GM23338 (cell line): ENCODE data around the gene GDPD2. TPM values are rescaled to one million over a fixed set of nuclear protein-coding genes. Genes with fewer than 3 reads are reported as not detected.

Experiments used
- ATAC-seq: fragments of 200-7000 bp; cut with Tn5 transposase; 3 replicates; pipeline ENCODE4 v1.9.1; 2020
- DNase-seq: peaks from one replicate; pipeline ENCODE4 v3.0.0-alpha.2; 2015; ENCODE audit warnings: low spot score
- H2AFZ ChIP-seq: fragments of 200-600 bp; sonication (generic); 2 replicates; pipeline ENCODE4 v1.8.0; 2016; ENCODE audit warnings: antibody characterized with exemption, mild to moderate bottlenecking, moderate library complexity
- H3F3A ChIP-seq: fragments of 200-600 bp; sonication (generic); replicated peaks from 2 replicates; pipeline ENCODE4 v1.8.0; 2017; ENCODE audit warnings: antibody characterized with exemption, mixed run types, low read depth
- H3K27ac ChIP-seq: fragments of 200-600 bp; sonication (generic); 2 replicates; pipeline ENCODE4 v1.6.1; 2016; ENCODE audit warnings: low read depth
- H3K27me3 ChIP-seq: fragments of 200-600 bp; sonication (generic); 2 replicates; pipeline ENCODE4 v1.8.0; 2016; ENCODE audit warnings: mild to moderate bottlenecking, mixed run types, moderate library complexity; ENCODE audit not compliant: insufficient read depth
- H3K36me3 ChIP-seq: fragments of 200-600 bp; sonication (generic); 2 replicates; pipeline ENCODE4 v1.8.0; 2016; ENCODE audit warnings: mild to moderate bottlenecking; ENCODE audit not compliant: insufficient read depth
- H3K4me1 ChIP-seq: fragments of 200-600 bp; sonication (generic); 2 replicates; pipeline ENCODE4 v1.8.0; 2016; ENCODE audit warnings: mild to moderate bottlenecking, moderate library complexity; ENCODE audit not compliant: insufficient read depth
- H3K4me2 ChIP-seq: fragments of 200-600 bp; sonication (generic); 2 replicates; pipeline ENCODE4 v1.7.1; 2017; ENCODE audit warnings: mixed run types
- H3K4me3 ChIP-seq: fragments of 200-600 bp; sonication (generic); 2 replicates; pipeline ENCODE4 v1.6.1; 2016; ENCODE audit warnings: mixed run types
- H3K79me2 ChIP-seq: fragments of 200-600 bp; sonication (generic); replicated peaks from 2 replicates; pipeline ENCODE4 v1.8.0; 2017; ENCODE audit warnings: mild to moderate bottlenecking; ENCODE audit not compliant: insufficient read depth
- H3K9me2 ChIP-seq: fragments of 200-600 bp; sonication (generic); 2 replicates; pipeline ENCODE4 v1.8.0; 2017; ENCODE audit not compliant: insufficient read depth
- H4K20me1 ChIP-seq: fragments of 200-600 bp; sonication (generic); replicated peaks from 2 replicates; pipeline ENCODE4 v1.8.0; 2017; ENCODE audit warnings: mild to moderate bottlenecking; ENCODE audit not compliant: insufficient read depth
- H3K27ac Mint-ChIP-seq: 2 replicates; pipeline ENCODE4 v1.8.0; 2020; ENCODE audit warnings: inconsistent platforms, mild to moderate bottlenecking, moderate library complexity, mixed read lengths
- H3K27me3 Mint-ChIP-seq: 3 replicates; pipeline ENCODE4 v1.8.0; 2022; ENCODE audit warnings: low read depth, mild to moderate bottlenecking, moderate library complexity, mixed read lengths, inconsistent platforms; ENCODE audit not compliant: insufficient read depth, poor library complexity
- H3K36me3 Mint-ChIP-seq: 3 replicates; pipeline ENCODE4 v1.8.0; 2021; ENCODE audit warnings: low read depth, mild to moderate bottlenecking, inconsistent platforms, moderate library complexity, mixed read lengths
- H3K4me1 Mint-ChIP-seq: 3 replicates; pipeline ENCODE4 v1.8.0; 2020; ENCODE audit warnings: mild to moderate bottlenecking, inconsistent platforms, mixed read lengths
- H3K4me3 Mint-ChIP-seq: 3 replicates; pipeline ENCODE4 v1.8.0; 2021; ENCODE audit warnings: moderate library complexity, mild to moderate bottlenecking, inconsistent platforms, mixed read lengths
- H3K9me3 Mint-ChIP-seq: 3 replicates; pipeline ENCODE4 v1.8.0; 2020; ENCODE audit warnings: moderate library complexity, mild to moderate bottlenecking, inconsistent platforms, mixed read lengths
- CREB1 ChIP-seq: fragments of 250-450 bp; sonication (Bioruptor Pico); IDR thresholded peaks from 2 replicates; pipeline ENCODE4 v1.5.0; 2020; ENCODE audit warnings: low read depth, mild to moderate bottlenecking, moderate library complexity
- EZH2 ChIP-seq: fragments of 200-600 bp; sonication (generic); IDR thresholded peaks from one replicate; pipeline ENCODE4 v1.8.0; 2017; ENCODE audit warnings: antibody characterized with exemption, mild to moderate bottlenecking, low read depth; ENCODE audit not compliant: unreplicated experiment
- EZH2phosphoT487 ChIP-seq: fragments of 200-600 bp; sonication (generic); IDR thresholded peaks from one replicate; pipeline ENCODE4 v1.8.1; 2018; ENCODE audit warnings: antibody characterized with exemption; ENCODE audit not compliant: unreplicated experiment
- JUNB ChIP-seq: IDR thresholded peaks from one replicate; pipeline ENCODE4 v1.6.1; 2016; ENCODE audit warnings: antibody characterized with exemption; ENCODE audit not compliant: unreplicated experiment
- NANOG ChIP-seq: IDR thresholded peaks from 2 replicates; pipeline ENCODE4 v1.6.1; 2016; ENCODE audit warnings: antibody characterized with exemption, borderline replicate concordance
- POLR2AphosphoS5 ChIP-seq: IDR thresholded peaks from 2 replicates; pipeline ENCODE4 v1.6.1; 2016; ENCODE audit warnings: antibody characterized with exemption, low read depth
- STAT1 ChIP-seq: IDR thresholded peaks from one replicate; pipeline ENCODE4 v1.6.1; 2016; ENCODE audit warnings: antibody characterized with exemption; ENCODE audit not compliant: unreplicated experiment
- ZNF114 ChIP-seq: fragments of 250-450 bp; sonication (Bioruptor Pico); IDR thresholded peaks from 2 replicates; pipeline ENCODE4 v1.5.0; 2020; ENCODE audit warnings: mild to moderate bottlenecking, moderate library complexity
- ZNF331 ChIP-seq: fragments of 250-450 bp; sonication (Bioruptor Pico); IDR thresholded peaks from 2 replicates; pipeline ENCODE4 v1.5.0; 2020; ENCODE audit warnings: low read depth, mild to moderate bottlenecking, moderate library complexity
- ZNF462 ChIP-seq: fragments of 250-450 bp; sonication (Bioruptor Pico); IDR thresholded peaks from 2 replicates; pipeline ENCODE4 v1.5.0; 2020; ENCODE audit warnings: mild to moderate bottlenecking, moderate library complexity
- polyA plus RNA-seq: library from polyadenylated mRNA; unstranded; fragments of >200 nt; fragmentation: Nextera tagmentation; extraction: Ambion mirVana; gene quantifications from 2 replicates; pipeline ENCODE4 v1.2.1, GENCODE V29; 2016
- total RNA-seq: library from RNA; depleted of rRNA; stranded (reverse); fragments of >200 nt; shearing (Covaris generic); gene quantifications from 2 replicates; pipeline ENCODE4 v1.2.3, GENCODE V29; 2014
- TF ChIP-seq, protein P1 (sequence below): IDR thresholded peaks from 2 replicates; pipeline ENCODE4 v1.6.1; 2016; ENCODE audit warnings: antibody characterized with exemption
- TF ChIP-seq, protein P2 (sequence below), 2 experiments: fragments of 200-600 bp in 1 of 2; sonication (generic) in 1 of 2; conservative IDR thresholded peaks; 2 replicates each; pipeline versions ENCODE4 v1.5.1 to v1.6.1; 2016 to 2017; ENCODE audit warnings: antibody characterized with exemption in 2 of 2, low read depth in 2 of 2, mild to moderate bottlenecking in 2 of 2, moderate library complexity in 1 of 2
- TF ChIP-seq, protein P3 (sequence below): IDR thresholded peaks from one replicate; pipeline ENCODE4 v1.6.1; 2018; ENCODE audit warnings: antibody characterized with exemption; ENCODE audit not compliant: unreplicated experiment

GDPD2 gene
- total and polyA plus RNA-seq, 2 experiments from 2014 or later = 5.2 to 11.3 TPM

DNA sequence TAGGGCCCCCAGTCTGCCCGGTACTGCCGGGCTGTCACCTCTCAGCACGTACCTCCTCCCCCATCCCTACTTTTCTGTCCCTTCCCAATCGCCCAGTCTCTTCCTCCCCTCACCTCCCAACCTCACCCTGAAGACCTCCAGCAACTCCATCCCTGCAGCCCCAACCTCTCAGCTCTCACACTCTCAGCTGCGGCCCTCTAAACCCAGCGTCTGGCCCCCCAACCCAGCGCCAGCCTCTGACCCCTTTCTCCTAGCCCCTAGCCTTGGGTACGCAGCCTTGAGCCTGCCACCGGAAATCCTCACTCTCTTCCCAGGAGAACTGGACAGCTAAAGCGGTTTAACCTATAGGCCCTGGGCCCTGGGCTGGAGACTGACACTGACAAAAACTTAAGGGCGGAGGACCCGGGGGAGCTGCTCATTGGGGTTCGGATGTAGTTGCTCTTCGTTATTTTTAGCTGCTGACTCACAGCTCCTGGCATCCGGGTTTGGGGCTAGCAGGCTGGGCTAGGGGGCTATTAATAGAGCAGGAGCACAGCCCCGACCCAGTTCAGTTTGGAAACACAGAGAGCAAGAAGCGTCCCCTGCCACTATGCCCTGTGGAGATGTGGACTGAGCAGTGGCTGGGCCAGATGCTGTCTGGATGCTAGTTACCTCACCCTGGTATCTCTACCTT is 11.9 kb downstream of the GDPD2 start:
- Histone ChIP-seq H4K20me1 (no peaks in the 10 kb centered on the region), H3K27me3 (no peaks in the 10 kb centered on the region), H2AFZ (0 out of 2 replicates have a peak overlapping the region, but pooled peaks have one; percentile 32), H3F3A (no peaks in the 10 kb centered on the region), H3K4me3 (peak overlapping the region; percentile 81), H3K36me3 (no peaks in the 10 kb centered on the region), H3K4me1 (no peaks in the 10 kb centered on the region; the same call in 1 of the 2 replicates), H3K9me2 (no peaks in the 10 kb centered on the region), H3K4me2 (peak overlapping the region; percentile 82), H3K79me2 (no peaks in the 10 kb centered on the region), H3K27ac (no peak overlapping the region)
- ATAC-seq = no peak
- peak; percentile 26 for DNase-seq
- H3K9me3 Mint-ChIP-seq = no peaks in the 10 kb centered on the region
- peaks cover 21% of the 10 kb centered on the region for H3K4me1 Mint-ChIP-seq
- H3K27ac Mint-ChIP-seq = peak overlapping the region; percentile 40; the same call in 1 of the 2 replicates
- H3K27me3 Mint-ChIP-seq = peaks cover 4% of the 10 kb centered on the region
- H3K36me3 Mint-ChIP-seq = peaks cover 13% of the 10 kb centered on the region
- TF ChIP-seq STAT1 (no peak), EZH2phosphoT487 (no peak), ZNF462 (CRISPR knock-in tag) (no peak), NANOG (no peak), EZH2 (no peak), POLR2AphosphoS5 (no peak), JUNB (no peak), ZNF114 (CRISPR knock-in tag) (no peak), ZNF331 (no peak), CREB1 (CRISPR knock-in tag) (no peak)
- TF ChIP-seq, protein P1, sequence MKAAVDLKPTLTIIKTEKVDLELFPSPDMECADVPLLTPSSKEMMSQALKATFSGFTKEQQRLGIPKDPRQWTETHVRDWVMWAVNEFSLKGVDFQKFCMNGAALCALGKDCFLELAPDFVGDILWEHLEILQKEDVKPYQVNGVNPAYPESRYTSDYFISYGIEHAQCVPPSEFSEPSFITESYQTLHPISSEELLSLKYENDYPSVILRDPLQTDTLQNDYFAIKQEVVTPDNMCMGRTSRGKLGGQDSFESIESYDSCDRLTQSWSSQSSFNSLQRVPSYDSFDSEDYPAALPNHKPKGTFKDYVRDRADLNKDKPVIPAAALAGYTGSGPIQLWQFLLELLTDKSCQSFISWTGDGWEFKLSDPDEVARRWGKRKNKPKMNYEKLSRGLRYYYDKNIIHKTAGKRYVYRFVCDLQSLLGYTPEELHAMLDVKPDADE = no peak
- TF ChIP-seq, protein P2, sequence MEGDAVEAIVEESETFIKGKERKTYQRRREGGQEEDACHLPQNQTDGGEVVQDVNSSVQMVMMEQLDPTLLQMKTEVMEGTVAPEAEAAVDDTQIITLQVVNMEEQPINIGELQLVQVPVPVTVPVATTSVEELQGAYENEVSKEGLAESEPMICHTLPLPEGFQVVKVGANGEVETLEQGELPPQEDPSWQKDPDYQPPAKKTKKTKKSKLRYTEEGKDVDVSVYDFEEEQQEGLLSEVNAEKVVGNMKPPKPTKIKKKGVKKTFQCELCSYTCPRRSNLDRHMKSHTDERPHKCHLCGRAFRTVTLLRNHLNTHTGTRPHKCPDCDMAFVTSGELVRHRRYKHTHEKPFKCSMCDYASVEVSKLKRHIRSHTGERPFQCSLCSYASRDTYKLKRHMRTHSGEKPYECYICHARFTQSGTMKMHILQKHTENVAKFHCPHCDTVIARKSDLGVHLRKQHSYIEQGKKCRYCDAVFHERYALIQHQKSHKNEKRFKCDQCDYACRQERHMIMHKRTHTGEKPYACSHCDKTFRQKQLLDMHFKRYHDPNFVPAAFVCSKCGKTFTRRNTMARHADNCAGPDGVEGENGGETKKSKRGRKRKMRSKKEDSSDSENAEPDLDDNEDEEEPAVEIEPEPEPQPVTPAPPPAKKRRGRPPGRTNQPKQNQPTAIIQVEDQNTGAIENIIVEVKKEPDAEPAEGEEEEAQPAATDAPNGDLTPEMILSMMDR (conservative IDR thresholded peaks at IDR 0.05; ENCODE audit: low read depth in 2 of 2) = no peak
- TF ChIP-seq, protein P3, sequence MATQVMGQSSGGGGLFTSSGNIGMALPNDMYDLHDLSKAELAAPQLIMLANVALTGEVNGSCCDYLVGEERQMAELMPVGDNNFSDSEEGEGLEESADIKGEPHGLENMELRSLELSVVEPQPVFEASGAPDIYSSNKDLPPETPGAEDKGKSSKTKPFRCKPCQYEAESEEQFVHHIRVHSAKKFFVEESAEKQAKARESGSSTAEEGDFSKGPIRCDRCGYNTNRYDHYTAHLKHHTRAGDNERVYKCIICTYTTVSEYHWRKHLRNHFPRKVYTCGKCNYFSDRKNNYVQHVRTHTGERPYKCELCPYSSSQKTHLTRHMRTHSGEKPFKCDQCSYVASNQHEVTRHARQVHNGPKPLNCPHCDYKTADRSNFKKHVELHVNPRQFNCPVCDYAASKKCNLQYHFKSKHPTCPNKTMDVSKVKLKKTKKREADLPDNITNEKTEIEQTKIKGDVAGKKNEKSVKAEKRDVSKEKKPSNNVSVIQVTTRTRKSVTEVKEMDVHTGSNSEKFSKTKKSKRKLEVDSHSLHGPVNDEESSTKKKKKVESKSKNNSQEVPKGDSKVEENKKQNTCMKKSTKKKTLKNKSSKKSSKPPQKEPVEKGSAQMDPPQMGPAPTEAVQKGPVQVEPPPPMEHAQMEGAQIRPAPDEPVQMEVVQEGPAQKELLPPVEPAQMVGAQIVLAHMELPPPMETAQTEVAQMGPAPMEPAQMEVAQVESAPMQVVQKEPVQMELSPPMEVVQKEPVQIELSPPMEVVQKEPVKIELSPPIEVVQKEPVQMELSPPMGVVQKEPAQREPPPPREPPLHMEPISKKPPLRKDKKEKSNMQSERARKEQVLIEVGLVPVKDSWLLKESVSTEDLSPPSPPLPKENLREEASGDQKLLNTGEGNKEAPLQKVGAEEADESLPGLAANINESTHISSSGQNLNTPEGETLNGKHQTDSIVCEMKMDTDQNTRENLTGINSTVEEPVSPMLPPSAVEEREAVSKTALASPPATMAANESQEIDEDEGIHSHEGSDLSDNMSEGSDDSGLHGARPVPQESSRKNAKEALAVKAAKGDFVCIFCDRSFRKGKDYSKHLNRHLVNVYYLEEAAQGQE = no peak
- peak overlapping the region; percentile 90 for H3K4me3 Mint-ChIP-seq
